HG02884 (cell line): ENCODE data around the gene TLR5.
A peak's percentile ranks its signal among the peaks of the same experiment; 100 is the strongest.

Experiments used
- ATAC-seq: cut with Tn5 transposase; IDR thresholded peaks from one replicate; pipeline ENCODE4 v1.9.1; 2021; ENCODE audit warnings: mild to moderate bottlenecking, moderate library complexity; ENCODE audit not compliant: unreplicated experiment

TLR5 gene

GRCh38 chr1:223152399-223152798 is 9.4 kb upstream of the TLR5 start:
- no peak for ATAC-seq

DNA sequence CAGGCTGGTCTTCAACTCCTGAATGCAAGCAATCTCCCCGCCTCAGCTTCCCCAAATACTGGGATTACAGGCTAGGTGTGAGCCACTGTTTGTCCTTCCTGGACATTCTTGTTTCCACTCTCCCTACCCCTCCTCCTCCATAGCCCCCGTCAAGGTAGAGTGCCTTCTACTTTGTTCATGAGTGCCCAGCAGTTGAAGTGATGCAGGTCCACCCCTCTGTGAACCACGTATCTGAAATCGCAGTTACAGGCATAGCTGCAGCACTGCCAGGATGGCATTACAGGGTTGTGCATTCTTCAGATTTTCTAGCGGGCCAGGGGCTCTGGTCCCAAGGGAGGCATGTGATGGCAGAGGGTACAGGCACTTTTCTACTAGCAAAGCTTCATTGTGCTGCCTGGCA is 7.4 kb upstream of the TLR5 start:
- no peak for ATAC-seq

GRCh38 chr1:223147873-223148272 is 4.8 kb upstream of the TLR5 start:
- ATAC-seq: no peak

GRCh38 chr1:223147409-223147808 is 4.4 kb upstream of the TLR5 start:
- ATAC-seq: no peak

DNA sequence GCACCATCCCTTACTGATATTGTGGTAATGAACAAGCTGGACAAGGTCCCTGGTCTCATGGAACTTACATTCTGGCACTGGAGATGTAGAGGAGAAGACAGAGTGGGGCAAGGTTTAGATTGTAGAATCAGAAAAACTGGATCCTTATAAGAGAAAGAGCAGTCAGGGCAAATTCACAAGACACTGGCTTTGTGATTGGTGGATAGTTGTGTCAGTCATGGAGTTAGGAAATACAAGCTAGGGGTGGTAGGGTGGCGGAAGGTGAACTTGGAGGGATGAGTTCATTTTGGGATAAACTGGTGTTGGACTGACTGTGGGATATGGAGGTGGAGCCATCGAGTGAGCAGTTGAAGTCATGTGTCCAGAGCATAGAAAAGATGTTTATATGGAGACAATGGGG is 3.7 kb upstream of the TLR5 start:
- no peak for ATAC-seq

DNA sequence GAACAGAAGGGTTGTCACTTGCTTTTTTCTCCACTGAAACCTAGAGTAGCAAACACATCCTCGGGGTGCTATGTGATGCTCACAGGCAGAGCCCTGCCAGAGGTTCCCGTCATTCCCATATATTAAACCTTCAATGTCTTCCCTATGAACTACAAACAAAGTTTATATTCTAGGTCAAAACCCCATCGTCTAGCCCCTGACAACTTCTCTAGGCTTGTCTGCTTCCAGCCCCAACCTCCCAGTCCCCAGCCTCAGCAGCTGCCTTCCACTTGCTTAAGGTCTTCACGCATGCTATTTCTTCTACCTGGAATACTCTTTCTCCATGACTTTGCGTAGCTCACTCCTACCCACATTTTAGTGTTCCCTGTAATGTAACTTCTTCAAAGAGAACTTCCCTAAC is 1.9 kb upstream of the TLR5 start:
- ATAC-seq: no peak

GRCh38 chr1:223144431-223144830 is 1.4 kb upstream of the TLR5 start:
- no peak for ATAC-seq

- ATAC-seq: peak; percentile 41
Measured at GRCh38 chr1:223143537-223144248, 645 bp upstream of the TLR5 start.

GRCh38 chr1:223142269-223142668 is 779 bp downstream of the TLR5 start:
- no peak for ATAC-seq

GRCh38 chr1:223140611-223141405 is 2.2 kb downstream of the TLR5 start:
- ATAC-seq: no peak

DNA sequence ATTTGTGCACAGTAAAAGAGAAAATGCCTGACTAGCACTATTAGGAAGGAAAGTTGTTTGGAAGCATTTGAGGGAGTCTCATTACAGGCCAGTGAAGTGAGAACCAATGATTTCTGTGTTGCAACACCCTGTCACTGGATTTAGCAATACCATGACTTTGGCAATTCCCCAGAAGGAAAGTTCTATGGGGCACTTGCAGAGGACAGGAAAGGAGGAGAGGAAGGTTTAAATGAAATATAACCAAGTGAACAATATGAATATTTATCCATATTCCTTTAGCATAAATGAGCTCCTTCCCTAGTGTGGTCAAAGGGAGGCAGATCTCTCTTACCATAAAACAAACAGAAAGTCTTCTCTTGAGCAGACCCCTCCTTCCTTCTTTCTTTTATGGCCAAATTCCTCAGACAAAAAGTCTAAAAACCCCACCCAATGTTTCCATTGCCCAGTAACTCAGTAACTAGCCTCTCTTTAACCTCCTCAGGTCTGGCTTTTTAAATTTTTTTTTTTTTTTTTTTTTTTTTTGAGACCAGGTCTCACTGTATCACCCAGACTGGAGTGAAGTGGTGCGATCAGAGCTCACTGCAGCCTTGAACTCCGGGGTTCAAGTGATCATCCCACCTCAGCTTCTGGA is 5.5 kb downstream of the TLR5 start:
- ATAC-seq: no peak

DNA sequence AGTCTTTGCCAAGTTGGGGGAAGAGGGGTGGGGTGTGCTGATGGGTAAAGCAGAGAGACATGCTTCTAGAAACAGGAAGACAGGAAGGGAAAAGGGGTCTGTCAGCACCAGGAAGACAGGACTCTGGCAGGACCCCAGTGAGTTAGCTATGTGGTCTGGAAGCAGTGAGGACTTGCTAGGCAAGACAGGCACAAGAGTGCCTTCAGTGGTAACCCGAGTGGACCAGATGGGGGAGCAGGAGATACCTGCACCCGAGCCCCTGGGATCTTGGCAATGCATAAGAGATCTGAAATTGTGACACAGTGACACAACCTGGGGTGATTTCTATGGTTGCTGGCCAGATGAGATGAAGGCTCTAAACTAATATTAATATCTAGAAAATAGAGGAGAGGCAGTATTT is 7.0 kb downstream of the TLR5 start:
- no peak for ATAC-seq

DNA sequence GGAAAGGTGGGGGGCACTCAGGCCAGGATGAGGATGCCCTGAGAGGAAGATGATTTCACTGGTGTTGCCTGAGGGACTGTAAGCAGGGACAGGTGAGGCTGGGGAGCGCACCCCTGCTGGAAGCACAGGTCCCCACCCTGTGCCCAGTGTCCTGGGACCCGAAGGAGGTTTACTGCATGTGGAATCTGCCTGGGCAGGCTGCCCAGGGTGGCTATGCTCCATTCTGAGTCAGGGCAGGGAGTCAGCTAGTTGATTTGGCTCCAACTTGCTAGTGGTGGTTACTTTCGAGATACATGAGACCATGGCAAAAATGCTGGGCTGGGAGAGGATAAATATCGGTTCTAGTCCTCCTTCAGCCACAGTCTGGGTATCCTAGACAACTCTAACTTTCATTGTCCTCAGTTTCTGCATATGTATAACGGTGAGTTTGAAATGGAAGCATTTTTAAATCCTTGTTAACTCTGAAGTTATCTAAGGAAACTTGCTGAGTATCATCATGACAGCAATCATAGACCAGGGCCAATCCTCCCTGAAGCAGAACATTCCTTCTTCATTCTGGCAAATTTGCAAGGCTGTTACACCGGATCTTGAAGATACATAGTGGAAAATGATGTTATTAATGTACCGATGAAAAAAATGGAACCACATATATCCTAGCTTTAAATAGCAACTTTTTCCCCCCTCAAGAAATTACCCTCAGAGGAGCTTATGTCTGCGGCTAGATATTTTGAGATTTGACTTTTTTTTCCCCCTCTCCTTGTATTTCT is 7.7 kb downstream of the TLR5 start:
- no peak for ATAC-seq

- peak; percentile 81 for ATAC-seq
Measured at GRCh38 chr1:223133824-223134435, 9.1 kb downstream of the TLR5 start.

DNA sequence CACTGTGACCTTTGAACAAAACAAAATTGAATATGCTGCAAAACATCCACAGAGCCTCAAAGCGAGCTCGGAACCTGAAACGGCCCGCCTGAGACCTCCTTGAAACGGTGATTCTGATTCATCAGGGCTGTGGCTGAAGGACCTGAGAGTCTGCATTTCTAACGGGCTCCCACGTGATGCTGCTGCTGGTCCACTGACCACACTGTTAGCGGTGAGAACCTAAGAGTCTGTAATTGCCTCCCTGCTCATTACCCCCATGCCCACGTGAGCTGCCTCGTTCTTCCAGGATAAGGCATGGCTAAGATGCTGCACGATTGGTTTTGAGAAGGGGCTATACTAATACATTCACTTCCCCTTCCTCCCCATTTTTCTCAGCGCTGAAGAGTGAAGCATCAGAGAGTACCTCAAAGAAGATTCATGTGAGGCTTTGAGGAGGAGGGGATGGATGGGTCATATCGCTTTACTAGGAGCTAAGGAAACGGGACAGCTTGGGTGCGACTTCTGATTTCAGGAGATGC is 9.7 kb downstream of the TLR5 start:
- ATAC-seq: no peak

- peak; percentile 49 for ATAC-seq
Measured at GRCh38 chr1:223129229-223129901, 13.7 kb downstream of the TLR5 start.

DNA sequence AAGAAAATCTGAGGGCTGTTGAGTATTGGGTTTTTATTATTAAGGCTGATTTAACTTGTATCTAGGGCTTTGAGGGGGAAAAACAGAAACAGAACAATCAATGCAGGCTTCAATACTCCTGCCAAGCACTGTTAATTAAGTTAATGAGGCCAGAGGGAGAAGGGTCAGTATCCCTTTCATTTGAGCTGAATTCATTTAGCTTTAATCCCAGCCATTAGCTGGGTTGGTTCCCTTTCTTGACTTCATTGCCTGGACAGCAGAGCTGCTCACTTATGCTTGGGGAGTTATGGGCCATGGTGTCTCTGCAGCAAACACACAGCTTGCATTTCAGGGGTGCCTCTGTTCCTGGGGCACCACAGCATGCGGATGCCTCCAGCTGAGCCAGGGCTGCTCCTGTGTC is 16.3 kb downstream of the TLR5 start:
- no peak for ATAC-seq

DNA sequence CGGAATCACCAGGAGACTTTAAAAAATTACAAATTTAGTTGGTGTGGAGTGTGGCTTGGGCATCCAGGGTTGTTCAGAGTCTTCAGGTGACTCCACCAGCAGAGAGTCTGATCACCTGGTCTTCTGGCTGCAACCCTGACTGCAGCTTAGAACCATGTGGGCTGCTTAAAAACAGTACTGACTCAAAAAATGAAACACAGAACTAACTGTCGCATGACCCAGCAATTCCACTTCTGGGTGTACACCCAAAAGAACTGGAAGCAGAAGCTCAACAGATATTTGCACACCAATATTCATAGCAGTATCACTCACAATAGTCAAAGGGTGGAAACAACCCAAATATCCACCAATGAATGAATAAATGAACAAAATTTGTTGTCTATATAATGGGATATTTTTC is 17.3 kb downstream of the TLR5 start:
- ATAC-seq: no peak

DNA sequence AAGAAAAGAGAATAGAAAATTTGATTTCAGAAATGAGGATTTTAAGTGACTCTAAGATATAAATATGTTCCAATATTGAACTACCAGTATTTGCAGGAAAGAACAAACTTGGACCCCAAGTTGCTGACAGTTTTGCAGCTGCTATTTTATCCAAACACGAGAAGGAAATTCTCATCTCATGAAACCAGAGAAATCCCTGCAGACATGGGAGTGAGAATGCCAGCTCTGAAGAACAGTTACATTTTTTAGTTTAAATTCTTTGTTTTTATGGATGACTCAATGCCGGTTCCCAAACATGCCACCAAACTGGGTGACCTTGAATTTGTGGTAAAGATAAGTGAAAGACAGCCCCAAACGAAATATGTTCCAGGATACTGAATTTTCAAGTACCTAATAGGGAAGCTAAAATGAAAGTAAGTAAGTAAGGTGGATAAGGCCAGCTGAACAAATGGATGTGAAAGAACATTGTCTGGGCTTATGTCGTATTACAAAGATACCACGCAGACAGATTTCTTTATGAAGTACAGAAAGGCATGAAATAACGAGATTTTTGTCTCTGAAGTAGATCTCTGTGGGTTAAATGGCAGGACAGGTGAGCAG is 19.9 kb downstream of the TLR5 start:
- ATAC-seq: no peak

DNA sequence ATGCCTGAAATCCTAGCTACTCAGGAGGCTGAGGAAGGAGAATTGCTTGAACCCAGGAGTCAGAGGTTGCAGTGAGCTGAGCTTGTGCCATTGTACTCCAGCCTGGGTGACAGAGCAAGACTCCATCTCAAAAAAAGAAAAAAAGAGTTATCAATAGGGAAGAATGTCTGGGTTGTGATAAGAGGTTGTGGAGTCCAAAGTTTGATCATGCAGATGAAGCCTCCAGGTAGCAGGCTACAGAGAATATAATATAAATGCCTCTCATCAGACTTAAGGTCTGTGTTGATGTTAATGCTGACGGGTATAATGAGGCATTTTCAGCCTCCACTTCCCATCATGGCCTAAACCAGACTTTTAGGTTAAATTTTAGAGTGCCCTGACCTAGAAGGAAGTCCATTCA is 24.6 kb downstream of the TLR5 start:
- ATAC-seq: no peak
